ENCODE results near the gene IKZF3. TPM values are rescaled to one million over a fixed set of nuclear protein-coding genes. Genes with fewer than 3 reads are reported as not detected.

The IKZF3 gene
- total RNA-seq, 1 experiment from 2014 or later = 0.81 TPM

DNA sequence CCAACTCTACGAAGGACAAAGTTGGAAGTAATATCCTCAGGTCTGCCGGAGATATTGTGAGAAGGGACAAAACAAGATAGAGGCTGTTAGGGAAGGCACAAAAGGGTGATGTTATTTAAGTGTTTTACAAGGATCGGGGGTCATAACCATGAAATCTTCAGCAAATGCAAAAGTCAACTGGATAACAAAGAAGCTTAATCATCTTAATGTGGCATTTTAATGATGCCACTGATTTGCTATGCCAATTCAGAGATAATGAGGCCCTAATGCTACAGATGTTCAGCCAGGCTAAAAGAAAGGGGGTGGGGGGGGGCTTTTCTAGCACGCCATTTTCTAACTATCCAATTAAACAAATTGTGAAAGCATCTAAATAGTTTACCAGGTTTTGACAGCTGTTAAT lies 63.1 kb downstream of the IKZF3 start (continued):
- TF ChIP-seq, protein P1, sequence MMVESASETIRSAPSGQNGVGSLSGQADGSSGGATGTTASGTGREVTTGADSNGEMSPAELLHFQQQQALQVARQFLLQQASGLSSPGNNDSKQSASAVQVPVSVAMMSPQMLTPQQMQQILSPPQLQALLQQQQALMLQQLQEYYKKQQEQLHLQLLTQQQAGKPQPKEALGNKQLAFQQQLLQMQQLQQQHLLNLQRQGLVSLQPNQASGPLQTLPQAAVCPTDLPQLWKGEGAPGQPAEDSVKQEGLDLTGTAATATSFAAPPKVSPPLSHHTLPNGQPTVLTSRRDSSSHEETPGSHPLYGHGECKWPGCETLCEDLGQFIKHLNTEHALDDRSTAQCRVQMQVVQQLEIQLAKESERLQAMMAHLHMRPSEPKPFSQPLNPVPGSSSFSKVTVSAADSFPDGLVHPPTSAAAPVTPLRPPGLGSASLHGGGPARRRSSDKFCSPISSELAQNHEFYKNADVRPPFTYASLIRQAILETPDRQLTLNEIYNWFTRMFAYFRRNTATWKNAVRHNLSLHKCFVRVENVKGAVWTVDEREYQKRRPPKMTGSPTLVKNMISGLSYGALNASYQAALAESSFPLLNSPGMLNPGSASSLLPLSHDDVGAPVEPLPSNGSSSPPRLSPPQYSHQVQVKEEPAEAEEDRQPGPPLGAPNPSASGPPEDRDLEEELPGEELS (CRISPR knock-in tag; IDR thresholded peaks at IDR 0.05) = no peak
- no peak for TF ChIP-seq RELA (CRISPR knock-in tag; IDR thresholded peaks at IDR 0.05; ENCODE audit: borderline replicate concordance)
- TF ChIP-seq ZNF219 (CRISPR knock-in tag; IDR thresholded peaks at IDR 0.05; ENCODE audit: borderline replicate concordance) = no peak

DNA sequence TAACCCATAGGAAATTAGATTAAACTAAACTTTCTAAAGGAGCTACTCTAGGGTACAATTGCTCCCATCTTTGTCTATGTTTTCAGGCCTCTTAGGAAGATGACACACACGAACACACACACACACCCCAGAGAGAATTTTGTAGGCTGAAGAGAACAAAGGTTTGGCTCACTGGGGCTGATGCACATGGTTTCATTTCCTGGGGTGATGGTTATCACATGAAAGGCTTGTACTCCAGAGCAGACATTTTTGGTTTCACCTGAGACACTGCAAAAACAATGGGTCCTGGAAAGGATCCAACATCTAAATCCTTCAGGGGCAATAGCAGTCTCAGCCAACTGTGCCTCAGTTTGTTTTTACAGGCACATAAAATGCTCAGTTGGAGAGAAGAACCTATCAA lies 63.6 kb downstream of the IKZF3 start:
- no peak for DNase-seq (ENCODE audit: low spot score)
- POLR2A ChIA-PET = no interaction called here

DNA sequence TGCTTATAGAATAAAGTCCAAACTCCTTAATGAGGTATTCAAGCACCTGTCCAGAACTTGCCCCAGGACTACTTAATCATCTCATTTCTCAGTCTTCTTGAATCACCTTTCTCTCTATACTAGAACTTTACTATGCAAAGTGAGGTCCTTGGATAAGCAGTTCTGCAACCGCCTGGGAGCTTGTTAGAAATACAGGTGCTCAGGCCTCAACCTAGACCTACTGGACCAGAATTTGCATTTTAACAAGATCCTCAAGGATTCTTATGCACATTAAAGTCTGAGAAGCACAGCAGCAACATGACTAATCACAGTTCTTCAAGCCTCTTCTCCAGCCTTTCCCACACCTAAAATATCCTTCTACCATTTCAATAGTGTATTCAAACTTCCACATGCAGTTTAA lies 64.7 kb downstream of the IKZF3 start:
- Mint-ChIP-seq H3K36me3 (no peaks in the 10 kb centered on the region), H3K4me1 (peaks cover 41% of the 10 kb centered on the region)

More for the DNA sequence above, 63.6 kb downstream of the IKZF3 start:
- peak overlapping the region; percentile 91 for H3K27ac Mint-ChIP-seq
- H3K9me3 Mint-ChIP-seq = no peaks in the 10 kb centered on the region
- TF ChIP-seq GABPB1 (CRISPR knock-in tag; IDR thresholded peaks at IDR 0.05) (no peak), ZNF121 (CRISPR knock-in tag; IDR thresholded peaks at IDR 0.05) (no peak), GRHL2 (CRISPR knock-in tag; IDR thresholded peaks at IDR 0.05; ENCODE audit: insufficient replicate concordance, severe bottlenecking) (no peak)
- TF ChIP-seq, protein P2, sequence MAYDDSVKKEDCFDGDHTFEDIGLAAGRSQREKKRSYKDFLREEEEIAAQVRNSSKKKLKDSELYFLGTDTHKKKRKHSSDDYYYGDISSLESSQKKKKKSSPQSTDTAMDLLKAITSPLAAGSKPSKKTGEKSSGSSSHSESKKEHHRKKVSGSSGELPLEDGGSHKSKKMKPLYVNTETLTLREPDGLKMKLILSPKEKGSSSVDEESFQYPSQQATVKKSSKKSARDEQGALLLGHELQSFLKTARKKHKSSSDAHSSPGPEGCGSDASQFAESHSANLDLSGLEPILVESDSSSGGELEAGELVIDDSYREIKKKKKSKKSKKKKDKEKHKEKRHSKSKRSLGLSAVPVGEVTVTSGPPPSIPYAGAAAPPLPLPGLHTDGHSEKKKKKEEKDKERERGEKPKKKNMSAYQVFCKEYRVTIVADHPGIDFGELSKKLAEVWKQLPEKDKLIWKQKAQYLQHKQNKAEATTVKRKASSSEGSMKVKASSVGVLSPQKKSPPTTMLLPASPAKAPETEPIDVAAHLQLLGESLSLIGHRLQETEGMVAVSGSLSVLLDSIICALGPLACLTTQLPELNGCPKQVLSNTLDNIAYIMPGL (CRISPR knock-in tag; IDR thresholded peaks at IDR 0.05) = no peak
- H3K27me3 Mint-ChIP-seq (ENCODE audit: low read depth) = no peaks in the 10 kb centered on the region
- CTCF ChIA-PET = no interaction called here
- no peaks in the 10 kb centered on the region for H3K36me3 Mint-ChIP-seq
- peaks cover 41% of the 10 kb centered on the region for H3K4me1 Mint-ChIP-seq
- H3K4me3 Mint-ChIP-seq = no peak overlapping the region
- ATAC-seq = peak; percentile 55

More for the DNA sequence above, 64.7 kb downstream of the IKZF3 start:
- ChIA-PET POLR2A (no interaction called here), CTCF (no interaction called here)
- Mint-ChIP-seq H3K9me3 (no peaks in the 10 kb centered on the region), H3K27me3 (ENCODE audit: low read depth) (no peaks in the 10 kb centered on the region), H3K27ac (peak overlapping the region; percentile 60), H3K4me3 (no peak overlapping the region)
- peak; percentile 56 for ATAC-seq
- no peak for DNase-seq (ENCODE audit: low spot score)
- TF ChIP-seq FOXJ3 (CRISPR knock-in tag; IDR thresholded peaks at IDR 0.05; ENCODE audit: borderline replicate concordance) (no peak), ZNF263 (CRISPR knock-in tag; IDR thresholded peaks at IDR 0.05; ENCODE audit: low read depth) (no peak), MYBL2 (CRISPR knock-in tag; IDR thresholded peaks at IDR 0.05) (no peak), ZNF121 (CRISPR knock-in tag; IDR thresholded peaks at IDR 0.05) (no peak), FOXP1 (CRISPR knock-in tag; IDR thresholded peaks at IDR 0.05; ENCODE audit: borderline replicate concordance) (no peak), TEAD4 (CRISPR knock-in tag; IDR thresholded peaks at IDR 0.05) (no peak), HMGA2 (CRISPR knock-in tag; IDR thresholded peaks at IDR 0.05) (no peak)
- TF ChIP-seq, protein P3, sequence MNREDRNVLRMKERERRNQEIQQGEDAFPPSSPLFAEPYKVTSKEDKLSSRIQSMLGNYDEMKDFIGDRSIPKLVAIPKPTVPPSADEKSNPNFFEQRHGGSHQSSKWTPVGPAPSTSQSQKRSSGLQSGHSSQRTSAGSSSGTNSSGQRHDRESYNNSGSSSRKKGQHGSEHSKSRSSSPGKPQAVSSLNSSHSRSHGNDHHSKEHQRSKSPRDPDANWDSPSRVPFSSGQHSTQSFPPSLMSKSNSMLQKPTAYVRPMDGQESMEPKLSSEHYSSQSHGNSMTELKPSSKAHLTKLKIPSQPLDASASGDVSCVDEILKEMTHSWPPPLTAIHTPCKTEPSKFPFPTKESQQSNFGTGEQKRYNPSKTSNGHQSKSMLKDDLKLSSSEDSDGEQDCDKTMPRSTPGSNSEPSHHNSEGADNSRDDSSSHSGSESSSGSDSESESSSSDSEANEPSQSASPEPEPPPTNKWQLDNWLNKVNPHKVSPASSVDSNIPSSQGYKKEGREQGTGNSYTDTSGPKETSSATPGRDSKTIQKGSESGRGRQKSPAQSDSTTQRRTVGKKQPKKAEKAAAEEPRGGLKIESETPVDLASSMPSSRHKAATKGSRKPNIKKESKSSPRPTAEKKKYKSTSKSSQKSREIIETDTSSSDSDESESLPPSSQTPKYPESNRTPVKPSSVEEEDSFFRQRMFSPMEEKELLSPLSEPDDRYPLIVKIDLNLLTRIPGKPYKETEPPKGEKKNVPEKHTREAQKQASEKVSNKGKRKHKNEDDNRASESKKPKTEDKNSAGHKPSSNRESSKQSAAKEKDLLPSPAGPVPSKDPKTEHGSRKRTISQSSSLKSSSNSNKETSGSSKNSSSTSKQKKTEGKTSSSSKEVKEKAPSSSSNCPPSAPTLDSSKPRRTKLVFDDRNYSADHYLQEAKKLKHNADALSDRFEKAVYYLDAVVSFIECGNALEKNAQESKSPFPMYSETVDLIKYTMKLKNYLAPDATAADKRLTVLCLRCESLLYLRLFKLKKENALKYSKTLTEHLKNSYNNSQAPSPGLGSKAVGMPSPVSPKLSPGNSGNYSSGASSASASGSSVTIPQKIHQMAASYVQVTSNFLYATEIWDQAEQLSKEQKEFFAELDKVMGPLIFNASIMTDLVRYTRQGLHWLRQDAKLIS (CRISPR knock-in tag; IDR thresholded peaks at IDR 0.05; ENCODE audit: borderline replicate concordance) = no peak
- TF ChIP-seq, protein P4, sequence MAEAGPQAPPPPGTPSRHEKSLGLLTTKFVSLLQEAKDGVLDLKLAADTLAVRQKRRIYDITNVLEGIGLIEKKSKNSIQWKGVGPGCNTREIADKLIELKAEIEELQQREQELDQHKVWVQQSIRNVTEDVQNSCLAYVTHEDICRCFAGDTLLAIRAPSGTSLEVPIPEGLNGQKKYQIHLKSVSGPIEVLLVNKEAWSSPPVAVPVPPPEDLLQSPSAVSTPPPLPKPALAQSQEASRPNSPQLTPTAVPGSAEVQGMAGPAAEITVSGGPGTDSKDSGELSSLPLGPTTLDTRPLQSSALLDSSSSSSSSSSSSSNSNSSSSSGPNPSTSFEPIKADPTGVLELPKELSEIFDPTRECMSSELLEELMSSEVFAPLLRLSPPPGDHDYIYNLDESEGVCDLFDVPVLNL (CRISPR knock-in tag; IDR thresholded peaks at IDR 0.05; ENCODE audit: borderline replicate concordance, low read depth) = no peak
- TF ChIP-seq, protein P5, sequence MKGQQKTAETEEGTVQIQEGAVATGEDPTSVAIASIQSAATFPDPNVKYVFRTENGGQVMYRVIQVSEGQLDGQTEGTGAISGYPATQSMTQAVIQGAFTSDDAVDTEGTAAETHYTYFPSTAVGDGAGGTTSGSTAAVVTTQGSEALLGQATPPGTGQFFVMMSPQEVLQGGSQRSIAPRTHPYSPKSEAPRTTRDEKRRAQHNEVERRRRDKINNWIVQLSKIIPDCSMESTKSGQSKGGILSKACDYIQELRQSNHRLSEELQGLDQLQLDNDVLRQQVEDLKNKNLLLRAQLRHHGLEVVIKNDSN (CRISPR knock-in tag; IDR thresholded peaks at IDR 0.05) = no peak
